Mucosa of rectum (tissue), 2 donors: ENCODE measurements around the gene GRIK3.
"Not testable (repeated sequence)": the region's sequence is repeated elsewhere in the genome, so short reads cannot be mapped to it uniquely, and the experiment has no call there.

Experiments
- H3K27ac ChIP-seq, 2 donors: one replicate each; pipeline ENCODE4 v1.7.0; 2013; ENCODE audit warnings: inconsistent platforms in 2 of 2, low read depth in 2 of 2, low read length in 2 of 2
- H3K27me3 ChIP-seq, 2 donors: one replicate each; pipeline ENCODE4 v1.7.0; 2013; ENCODE audit warnings: low read length in 2 of 2; ENCODE audit not compliant: control insufficient read depth in 2 of 2, insufficient read depth in 2 of 2
- H3K36me3 ChIP-seq, 2 donors: one replicate each; pipeline ENCODE4 v1.7.0; 2013; ENCODE audit warnings: low read length in 2 of 2; ENCODE audit not compliant: control insufficient read depth in 2 of 2, insufficient read depth in 2 of 2
- H3K4me1 ChIP-seq, 2 donors: one replicate each; pipeline ENCODE4 v1.7.0; 2013; ENCODE audit warnings: low read length in 2 of 2, mild to moderate bottlenecking in 1 of 2; ENCODE audit not compliant: control insufficient read depth in 2 of 2, insufficient read depth in 2 of 2
- H3K4me3 ChIP-seq, 2 donors: one replicate each; pipeline ENCODE4 v1.7.0; 2013; ENCODE audit warnings: low read length in 2 of 2
- H3K9ac ChIP-seq, 2 donors: one replicate each; pipeline ENCODE4 v1.7.0; 2013; ENCODE audit warnings: low read length in 2 of 2, low read depth in 1 of 2, mild to moderate bottlenecking in 1 of 2
- H3K9me3 ChIP-seq, 2 donors: one replicate each; pipeline ENCODE4 v1.7.0; 2013; ENCODE audit warnings: low read length in 2 of 2; ENCODE audit not compliant: control insufficient read depth in 2 of 2
- donor health status: healthy.
- donor health status: Normal muscosa, but diverticular disease.

GRIK3 gene

DNA sequence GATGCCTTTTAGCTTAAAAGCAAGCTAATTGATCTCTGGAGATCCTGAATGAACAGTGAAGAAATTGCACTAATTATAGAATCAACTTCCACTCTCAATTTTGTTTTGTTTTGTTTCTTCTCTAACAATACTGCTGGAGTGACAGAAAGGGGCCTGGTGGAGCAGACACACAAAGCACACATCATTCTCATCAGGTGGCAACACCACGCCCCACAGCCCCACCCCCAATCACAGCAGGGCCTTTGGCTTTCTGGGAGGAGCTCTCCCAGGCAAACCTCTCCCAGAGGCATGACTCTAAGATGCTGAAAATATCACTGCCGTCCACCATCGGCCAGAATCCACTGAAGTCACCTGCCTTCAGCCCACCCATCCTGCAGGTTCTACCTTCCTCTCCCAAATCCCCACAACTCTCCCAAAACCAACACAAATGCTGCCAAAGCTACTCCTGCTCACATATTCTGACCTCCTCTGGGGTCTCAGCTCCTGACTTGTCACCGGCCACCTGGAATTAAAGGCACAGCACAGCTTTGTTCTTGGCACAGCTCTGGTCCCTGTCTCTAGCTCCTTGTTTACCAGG is 120.7 kb downstream of the GRIK3 start:
- H3K27me3 ChIP-seq, result no peaks in the 10 kb centered on the region
- H3K27ac ChIP-seq, result no peak overlapping the region

GRCh38 chr1:36913016-36913415 is 121.3 kb downstream of the GRIK3 start:
- H3K27me3 ChIP-seq, result no peaks in the 10 kb centered on the region
- no peaks in the 10 kb centered on the region for H3K36me3 ChIP-seq
- no peak overlapping the region for H3K9ac ChIP-seq
- H3K27ac ChIP-seq, result no peak overlapping the region
- no peaks in the 10 kb centered on the region for H3K9me3 ChIP-seq
- no peaks in the 10 kb centered on the region for H3K4me1 ChIP-seq
- H3K4me3 ChIP-seq, result no peak overlapping the region

More for the DNA sequence above, 120.7 kb downstream of the GRIK3 start:
- no peak overlapping the region for H3K4me3 ChIP-seq
- no peaks in the 10 kb centered on the region for H3K4me1 ChIP-seq
- no peak overlapping the region for H3K9ac ChIP-seq
- H3K36me3 ChIP-seq, result no peaks in the 10 kb centered on the region
- no peaks in the 10 kb centered on the region for H3K9me3 ChIP-seq

DNA sequence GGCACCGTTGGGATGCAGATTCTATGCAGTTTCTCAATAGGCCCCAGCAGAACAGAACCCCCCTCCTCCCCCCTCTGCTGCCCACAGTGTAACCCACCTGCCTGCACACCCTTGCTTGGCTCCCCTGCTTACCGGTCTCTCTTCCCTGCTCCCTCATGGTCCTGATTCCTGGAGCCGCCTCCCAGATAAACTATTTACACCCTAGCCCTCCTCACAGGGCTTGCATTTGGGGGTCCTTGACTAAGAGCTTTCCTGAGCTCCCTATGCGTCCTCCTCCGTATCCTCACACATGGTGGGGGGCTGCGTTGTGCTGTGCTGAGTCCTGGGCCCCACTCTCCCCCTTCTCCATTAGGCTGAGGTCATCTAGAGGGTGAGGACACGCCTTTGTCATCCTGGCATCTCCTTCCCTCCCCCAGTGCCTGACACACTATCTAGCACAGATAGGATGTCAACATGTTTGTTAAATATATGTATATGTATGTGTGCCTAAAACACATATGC is 121.9 kb downstream of the GRIK3 start:
- no peak overlapping the region for H3K27ac ChIP-seq
- no peaks in the 10 kb centered on the region for H3K27me3 ChIP-seq
- H3K9me3 ChIP-seq, result no peaks in the 10 kb centered on the region
- H3K4me1 ChIP-seq, result no peaks in the 10 kb centered on the region
- H3K9ac ChIP-seq, result no peak overlapping the region
- H3K36me3 ChIP-seq, result no peaks in the 10 kb centered on the region
- H3K4me3 ChIP-seq, result no peak overlapping the region

DNA sequence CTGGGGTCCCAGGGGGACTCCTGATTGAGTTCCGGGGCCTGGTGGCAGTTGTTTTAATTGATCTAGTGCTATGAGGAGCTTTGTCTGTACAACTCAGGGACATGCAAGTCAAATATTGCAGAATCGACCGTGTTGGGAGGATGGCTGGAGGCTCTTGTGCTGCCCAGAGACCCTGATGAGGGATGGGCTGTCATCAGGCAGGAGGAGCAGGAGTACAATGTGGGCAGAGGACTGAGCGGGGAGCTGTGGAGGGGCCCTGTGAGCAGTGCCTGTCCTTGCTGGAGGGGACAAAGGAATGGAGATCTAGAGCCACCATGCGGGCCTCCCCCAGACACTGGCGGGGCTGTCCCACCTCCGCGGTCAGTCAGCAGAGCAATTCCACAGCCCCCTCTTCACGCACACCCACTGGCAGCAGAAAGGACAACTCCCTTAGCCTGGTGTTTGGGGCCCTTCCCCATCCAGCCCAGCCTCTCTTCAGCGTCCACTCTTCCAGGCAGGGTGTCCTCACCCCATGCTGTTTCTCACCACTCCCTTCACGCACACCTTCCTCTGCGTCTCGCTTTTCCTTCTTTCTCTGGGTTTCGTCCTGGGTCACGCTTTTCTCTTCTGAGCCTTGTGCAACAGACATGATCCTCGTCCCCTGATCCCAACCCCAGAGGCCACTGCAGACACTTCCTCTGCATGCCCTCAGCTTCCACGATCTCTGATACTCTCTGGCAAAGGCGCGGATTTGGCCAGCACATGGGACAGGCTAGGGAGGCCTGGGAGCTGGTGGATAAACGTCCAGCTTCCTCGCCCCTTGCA is 122.6 kb downstream of the GRIK3 start:
- no peak overlapping the region for H3K4me3 ChIP-seq
- H3K27me3 ChIP-seq, result no peaks in the 10 kb centered on the region
- H3K27ac ChIP-seq, result no peak overlapping the region
- H3K36me3 ChIP-seq, result no peaks in the 10 kb centered on the region
- no peaks in the 10 kb centered on the region for H3K9me3 ChIP-seq
- H3K9ac ChIP-seq, result no peak overlapping the region
- H3K4me1 ChIP-seq, result no peaks in the 10 kb centered on the region

DNA sequence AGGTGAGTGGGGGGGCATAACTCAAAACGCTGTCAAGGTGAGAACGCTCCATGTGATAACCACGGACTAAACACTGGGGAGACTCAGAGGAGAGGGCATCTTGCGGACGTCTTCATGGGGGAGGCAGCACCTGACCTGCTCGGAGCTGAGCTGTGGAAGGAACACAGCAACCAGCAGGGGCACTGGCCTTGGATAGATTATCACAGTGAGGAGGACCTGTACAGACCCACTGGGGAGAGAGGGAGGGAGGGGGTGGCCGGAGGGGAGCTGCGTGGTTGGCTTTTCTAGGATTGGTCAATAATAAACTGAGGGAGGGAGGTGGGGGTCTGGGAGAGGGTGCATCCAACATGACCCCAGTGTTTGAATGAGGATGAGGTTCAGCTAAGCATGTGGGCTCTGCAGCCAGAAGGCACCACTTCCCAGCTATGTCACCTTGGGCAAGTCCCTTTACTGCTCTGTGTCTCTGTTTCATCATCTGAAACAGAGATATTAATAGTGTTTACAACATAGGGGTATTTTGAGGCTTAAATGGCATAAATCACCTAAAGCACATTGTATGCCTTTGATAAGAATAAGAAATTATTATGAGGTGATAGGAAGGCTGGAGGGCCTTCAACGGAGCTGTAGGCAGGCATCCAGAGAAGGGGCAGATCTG is 123.3 kb downstream of the GRIK3 start:
- Histone ChIP-seq H3K36me3 (no peaks in the 10 kb centered on the region), H3K4me1 (no peaks in the 10 kb centered on the region), H3K9me3 (no peaks in the 10 kb centered on the region), H3K9ac (no peak overlapping the region), H3K27ac (no peak overlapping the region), H3K27me3 (no peaks in the 10 kb centered on the region), H3K4me3 (no peak overlapping the region)

- Histone ChIP-seq H3K36me3 (no peaks in the 10 kb centered on the region), H3K4me3 (no peak overlapping the region), H3K27ac (no peak overlapping the region), H3K9ac (no peak overlapping the region), H3K4me1 (no peaks in the 10 kb centered on the region), H3K27me3 (no peaks in the 10 kb centered on the region), H3K9me3 (no peaks in the 10 kb centered on the region)
These were observed 124.2 kb downstream of the GRIK3 start for GRCh38 chr1:36909946-36910725.

- not testable (repeated sequence) for H3K27ac ChIP-seq, H3K9ac ChIP-seq, H3K36me3 ChIP-seq, H3K4me3 ChIP-seq, H3K9me3 ChIP-seq, H3K27me3 ChIP-seq, H3K4me1 ChIP-seq
These were observed 125.0 kb downstream of the GRIK3 start for GRCh38 chr1:36909359-36909758.

DNA sequence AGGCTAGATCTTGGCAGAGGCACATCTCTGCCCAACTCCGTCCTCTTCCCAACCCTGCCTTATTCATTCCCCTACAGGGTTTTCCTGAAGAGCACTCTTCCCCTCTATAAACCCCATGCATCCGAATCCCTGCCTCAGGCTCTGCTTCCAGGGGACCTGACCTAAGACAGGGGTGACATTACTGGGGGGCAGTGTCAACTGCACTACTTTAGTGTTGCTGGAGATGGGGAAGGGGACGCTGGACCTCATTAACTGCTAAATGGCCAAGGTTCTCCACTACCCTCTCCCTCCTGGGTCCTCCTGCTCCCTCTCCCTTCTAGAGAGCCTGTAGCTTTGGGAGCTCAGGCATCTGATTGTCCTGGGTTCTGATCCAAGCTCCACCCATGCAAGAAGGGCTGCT is 126.2 kb downstream of the GRIK3 start:
- H3K4me3 ChIP-seq, result no peak overlapping the region
- H3K9ac ChIP-seq, result no peak overlapping the region
- no peaks in the 10 kb centered on the region for H3K27me3 ChIP-seq
- H3K27ac ChIP-seq, result no peak overlapping the region
- no peaks in the 10 kb centered on the region for H3K9me3 ChIP-seq
- no peaks in the 10 kb centered on the region for H3K4me1 ChIP-seq
- H3K36me3 ChIP-seq, result no peaks in the 10 kb centered on the region

DNA sequence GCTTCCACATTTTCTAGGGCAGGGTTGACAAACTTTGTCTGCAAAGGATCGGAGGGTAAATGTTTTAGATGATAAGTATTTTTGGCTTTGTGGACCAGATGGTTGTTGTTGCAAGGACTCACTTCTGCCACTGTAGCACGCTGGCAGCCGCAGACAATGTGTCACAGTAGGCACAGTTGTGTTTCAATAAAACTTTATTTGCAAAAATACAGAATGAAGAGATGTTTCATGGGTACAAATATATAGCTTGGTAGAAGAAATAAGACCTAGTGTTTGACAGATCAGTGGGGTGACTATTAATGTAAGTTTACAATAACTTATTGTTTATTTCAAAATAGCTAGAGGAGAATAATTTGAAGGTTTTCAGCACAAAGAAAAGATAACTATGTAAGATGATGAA is 127.8 kb downstream of the GRIK3 start:
- H3K9me3 ChIP-seq, result no peaks in the 10 kb centered on the region
- H3K27me3 ChIP-seq, result no peaks in the 10 kb centered on the region
- H3K36me3 ChIP-seq, result no peaks in the 10 kb centered on the region
- no peak overlapping the region for H3K27ac ChIP-seq
- H3K9ac ChIP-seq, result no peak overlapping the region
- H3K4me1 ChIP-seq, result no peaks in the 10 kb centered on the region
- H3K4me3 ChIP-seq, result no peak overlapping the region

GRCh38 chr1:36905941-36906340 is 128.4 kb downstream of the GRIK3 start:
- no peak overlapping the region for H3K4me3 ChIP-seq
- H3K9me3 ChIP-seq, result no peaks in the 10 kb centered on the region
- no peaks in the 10 kb centered on the region for H3K27me3 ChIP-seq
- H3K27ac ChIP-seq, result no peak overlapping the region
- H3K36me3 ChIP-seq, result no peaks in the 10 kb centered on the region
- no peaks in the 10 kb centered on the region for H3K4me1 ChIP-seq
- H3K9ac ChIP-seq, result no peak overlapping the region
